GM15510 (cell line): Measurements from ENCODE around the gene RUNDC1.
A peak's percentile ranks its signal among the peaks of the same experiment; 100 is the strongest.

Source experiments
- POLR2A ChIP-seq: IDR thresholded peaks from 3 replicates; pipeline ENCODE4 v1.6.1; 2011; ENCODE audit warnings: borderline replicate concordance; ENCODE audit not compliant: insufficient read length; ENCODE audit errors: extremely low read depth

The RUNDC1 gene

DNA sequence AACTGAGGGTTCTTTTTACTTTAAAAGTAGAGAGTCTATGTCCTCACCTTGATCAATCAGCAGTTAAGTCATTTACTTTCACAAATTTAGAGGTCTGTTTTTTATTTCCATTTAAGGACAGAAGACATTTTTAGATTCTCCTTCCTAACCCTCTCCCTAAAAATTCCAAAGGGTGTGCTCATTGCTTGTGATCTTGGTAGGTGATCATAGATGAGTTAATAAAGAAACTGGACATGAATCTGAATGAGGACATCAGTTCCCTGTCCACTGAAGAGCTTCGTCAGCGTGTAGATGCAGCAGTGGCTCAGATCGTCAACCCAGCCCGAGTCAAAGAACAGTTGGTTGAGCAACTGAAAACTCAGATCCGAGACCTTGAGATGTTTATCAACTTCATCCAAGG is 8.8 kb downstream of the RUNDC1 start:
- no peak for TF ChIP-seq POLR2A

DNA sequence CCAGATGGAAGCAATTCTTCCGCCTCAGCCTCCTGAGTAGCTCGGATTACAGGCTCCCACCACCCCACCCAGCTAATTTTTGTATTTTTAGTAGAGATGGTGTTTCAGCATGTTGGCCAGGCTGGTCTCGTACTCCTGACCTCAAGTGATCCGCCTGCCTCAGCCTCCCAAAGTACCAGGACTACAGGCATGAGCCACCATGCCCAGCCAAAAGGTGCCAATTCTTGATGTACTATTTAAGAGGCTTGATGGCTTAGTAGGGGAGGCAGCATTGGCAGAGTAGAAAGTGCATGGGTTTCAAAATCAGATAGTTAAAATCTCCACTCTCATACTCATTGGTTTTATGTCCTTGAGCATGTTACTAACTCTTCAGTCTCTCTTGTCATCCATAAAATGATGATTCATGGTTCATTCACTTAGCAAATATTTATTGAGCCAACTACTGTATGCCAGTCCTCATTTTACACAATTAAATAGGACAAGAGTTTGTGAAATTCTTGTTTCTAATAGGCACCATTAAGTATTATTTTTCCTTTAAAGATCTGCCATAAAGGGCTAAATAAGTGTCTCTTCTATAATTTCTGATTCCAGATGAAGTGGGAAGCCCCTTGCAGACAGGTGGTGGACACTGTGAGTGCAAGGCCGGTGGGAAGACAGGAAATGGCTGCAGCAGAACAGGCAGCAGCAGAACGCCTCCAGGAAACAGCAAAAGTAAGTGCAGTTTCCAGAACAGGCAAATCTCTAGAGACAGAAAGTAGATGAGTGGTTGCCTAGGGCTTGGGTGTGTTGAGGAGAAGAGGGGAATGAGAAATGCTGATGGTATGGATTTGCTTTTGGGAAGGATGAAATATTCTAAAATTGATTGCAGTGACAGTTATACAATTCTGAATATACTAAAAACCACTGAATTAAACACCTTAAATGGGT is 9.6 kb downstream of the RUNDC1 start:
- TF ChIP-seq POLR2A = no peak

DNA sequence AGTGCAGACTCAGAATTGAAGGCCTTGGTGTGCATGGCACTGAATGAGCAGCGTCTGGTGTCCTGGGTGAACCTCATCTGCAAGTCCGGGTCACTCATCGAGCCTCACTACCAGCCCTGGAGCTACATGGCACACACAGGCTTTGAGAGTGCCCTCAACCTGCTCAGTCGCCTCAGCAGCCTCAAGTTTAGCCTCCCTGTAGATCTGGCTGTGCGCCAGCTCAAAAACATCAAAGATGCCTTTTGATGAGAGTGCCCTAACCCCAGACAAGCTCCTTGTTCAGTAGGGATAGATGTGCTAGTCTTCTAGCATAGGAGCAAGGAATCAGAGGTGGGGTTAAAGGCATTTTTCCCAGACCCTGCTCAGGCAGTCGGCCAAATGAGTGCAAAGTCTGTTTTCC is 11.1 kb downstream of the RUNDC1 start:
- TF ChIP-seq POLR2A = no peak

DNA sequence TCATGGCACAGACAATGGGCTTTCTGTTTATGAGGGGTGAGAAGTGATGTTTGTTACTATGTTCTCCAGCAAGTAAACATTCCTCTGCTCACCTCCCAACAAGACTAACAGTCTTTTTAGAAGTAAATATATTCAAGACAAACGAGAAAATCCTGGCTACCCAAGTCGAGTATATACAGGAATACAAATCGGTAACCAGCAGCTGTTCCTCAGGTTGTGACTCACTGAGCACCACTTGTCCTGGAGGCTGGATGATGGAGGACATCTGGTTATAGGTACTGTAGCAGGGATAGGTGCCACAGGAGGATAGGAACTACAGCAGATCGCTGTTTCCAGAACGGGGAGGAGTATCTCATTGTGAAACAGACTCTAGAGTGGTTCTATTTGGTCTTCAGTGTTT is 12.5 kb downstream of the RUNDC1 start:
- no peak for TF ChIP-seq POLR2A

DNA sequence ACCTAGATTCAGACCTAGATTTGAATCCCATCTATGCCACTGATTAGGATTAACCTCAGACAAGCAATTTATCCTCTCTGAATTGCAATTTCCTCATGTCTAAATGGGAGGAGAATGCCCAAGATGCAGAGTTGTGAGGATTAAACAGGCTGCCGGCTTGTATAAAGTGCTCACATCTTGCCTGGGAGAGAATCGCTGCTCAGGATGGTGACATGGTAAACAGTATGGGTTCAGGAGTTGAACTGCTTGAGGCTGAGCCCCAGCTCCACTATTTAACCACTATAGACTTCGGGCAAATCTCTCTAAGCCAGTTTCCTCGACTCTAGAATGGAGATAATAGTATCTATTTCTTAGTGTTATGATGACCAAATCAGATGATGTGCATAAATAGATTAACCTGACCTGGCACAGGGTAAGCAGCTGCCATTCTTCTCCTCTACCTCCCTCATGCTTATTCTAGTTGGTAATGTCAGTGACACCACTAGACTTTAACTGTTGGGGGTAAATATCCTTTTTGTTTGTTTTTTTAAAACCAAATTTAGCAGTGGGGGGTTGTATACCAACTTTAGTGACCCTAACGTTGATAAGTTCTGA is 17.1 kb downstream of the RUNDC1 start:
- TF ChIP-seq POLR2A = no peak

DNA sequence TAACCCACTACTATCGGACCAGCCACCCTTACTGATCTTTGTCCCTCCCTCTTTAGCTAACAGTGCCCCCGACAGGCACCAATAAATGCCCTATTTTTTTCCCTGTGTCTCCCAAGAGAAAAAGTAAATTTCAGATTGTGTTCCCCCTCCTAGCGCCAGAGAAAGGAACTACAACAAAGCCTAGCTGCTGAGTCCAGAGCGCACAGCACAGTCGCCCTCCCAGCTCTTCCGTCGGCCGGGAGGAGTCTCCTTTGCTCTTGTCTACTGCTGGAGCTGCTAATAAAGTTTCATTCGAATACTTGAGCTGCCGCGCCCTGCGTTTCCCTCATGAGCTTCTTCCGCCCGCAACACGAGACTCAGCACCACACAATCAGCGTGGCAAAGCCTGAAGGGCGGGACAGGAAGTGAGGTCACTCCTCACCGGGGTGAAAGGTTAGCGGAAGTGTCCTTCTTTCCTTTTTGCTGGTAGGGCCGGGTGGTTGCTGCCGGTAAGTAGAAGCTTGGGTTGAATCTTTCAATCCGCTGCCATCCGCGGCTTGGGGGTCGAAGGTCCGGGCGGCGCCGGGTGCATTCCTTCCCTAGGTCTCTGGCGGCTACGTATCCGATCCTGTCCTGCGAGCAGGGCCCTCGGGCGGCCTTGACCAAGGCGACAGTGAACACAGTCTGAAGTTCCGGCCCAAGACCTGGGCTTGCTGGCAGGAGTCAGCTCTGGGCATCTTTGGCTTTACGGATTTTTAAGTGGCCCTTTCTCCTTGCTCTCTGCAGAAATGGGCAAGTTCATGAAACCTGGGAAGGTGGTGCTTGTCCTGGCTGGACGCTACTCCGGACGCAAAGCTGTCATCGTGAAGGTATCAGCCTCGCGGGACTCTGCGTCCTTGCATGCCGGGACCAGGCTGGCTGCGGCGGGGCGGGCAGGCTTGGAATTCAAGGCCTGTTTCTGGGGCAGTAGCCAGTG is 17.9 kb downstream of the RUNDC1 start, which contains the start of gene RPL27:
Gene RPL27, plus strand, starts transcription at position 436 of the 955 bp plus-strand sequence. Its CDS starts 332 bp downstream, at position 768.
- TF ChIP-seq POLR2A = peak; percentile 86

DNA sequence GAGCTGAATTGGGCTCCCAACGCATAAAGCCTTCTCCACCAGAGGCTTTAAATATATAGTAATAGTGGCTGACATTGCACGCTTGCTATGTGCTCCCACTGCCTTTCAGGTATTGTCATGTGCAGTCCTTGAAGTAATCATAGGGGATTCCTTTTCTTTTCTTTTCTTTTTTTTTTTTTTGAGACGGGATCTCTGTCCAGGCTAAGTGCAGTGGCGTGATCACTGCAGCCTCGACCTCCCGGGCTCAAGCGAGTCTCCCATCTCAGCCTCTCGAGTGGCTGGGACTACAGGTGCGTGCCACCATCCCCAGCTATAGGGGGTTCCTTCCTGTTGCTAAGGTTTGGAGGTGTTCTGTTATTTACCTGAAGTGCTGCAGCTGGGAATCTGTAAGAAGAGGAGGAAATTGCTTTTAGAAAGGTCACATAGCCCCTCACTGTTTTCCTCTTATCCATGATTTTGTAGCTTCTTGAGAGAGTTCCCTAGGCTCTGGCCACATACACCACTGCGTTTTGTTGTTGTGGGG is 18.7 kb downstream of the RUNDC1 start:
- no peak for TF ChIP-seq POLR2A

DNA sequence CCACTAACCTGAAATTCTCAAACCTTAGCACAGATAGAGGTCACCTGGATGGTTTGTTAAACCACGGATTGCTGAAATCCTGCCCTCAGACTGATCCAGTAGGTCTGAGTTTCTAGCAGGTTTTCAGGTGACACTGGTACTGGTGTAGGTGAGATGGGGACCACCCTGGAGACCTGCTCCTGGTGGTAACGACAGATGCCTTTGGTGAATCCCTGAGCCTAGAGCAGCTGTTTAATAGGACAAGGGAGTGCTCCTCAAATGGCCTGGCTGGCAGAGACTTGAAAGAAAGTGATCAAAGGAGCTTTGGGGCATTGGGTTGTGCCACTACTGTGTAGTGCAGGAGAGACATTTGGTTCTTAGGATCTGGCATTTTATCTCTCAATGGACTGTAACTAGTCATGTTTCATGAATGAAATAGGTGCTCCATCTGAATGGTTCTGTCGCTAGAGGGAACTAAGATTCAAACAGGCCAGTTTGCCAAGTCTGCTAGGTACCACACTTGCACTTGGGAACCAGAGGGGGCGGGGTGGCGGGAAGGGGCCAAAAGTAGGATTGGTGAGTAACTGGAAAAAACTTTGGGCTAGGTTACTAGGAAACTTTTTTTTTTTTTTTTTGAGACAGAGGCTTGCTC is 23.3 kb downstream of the RUNDC1 start:
- no peak for TF ChIP-seq POLR2A

DNA sequence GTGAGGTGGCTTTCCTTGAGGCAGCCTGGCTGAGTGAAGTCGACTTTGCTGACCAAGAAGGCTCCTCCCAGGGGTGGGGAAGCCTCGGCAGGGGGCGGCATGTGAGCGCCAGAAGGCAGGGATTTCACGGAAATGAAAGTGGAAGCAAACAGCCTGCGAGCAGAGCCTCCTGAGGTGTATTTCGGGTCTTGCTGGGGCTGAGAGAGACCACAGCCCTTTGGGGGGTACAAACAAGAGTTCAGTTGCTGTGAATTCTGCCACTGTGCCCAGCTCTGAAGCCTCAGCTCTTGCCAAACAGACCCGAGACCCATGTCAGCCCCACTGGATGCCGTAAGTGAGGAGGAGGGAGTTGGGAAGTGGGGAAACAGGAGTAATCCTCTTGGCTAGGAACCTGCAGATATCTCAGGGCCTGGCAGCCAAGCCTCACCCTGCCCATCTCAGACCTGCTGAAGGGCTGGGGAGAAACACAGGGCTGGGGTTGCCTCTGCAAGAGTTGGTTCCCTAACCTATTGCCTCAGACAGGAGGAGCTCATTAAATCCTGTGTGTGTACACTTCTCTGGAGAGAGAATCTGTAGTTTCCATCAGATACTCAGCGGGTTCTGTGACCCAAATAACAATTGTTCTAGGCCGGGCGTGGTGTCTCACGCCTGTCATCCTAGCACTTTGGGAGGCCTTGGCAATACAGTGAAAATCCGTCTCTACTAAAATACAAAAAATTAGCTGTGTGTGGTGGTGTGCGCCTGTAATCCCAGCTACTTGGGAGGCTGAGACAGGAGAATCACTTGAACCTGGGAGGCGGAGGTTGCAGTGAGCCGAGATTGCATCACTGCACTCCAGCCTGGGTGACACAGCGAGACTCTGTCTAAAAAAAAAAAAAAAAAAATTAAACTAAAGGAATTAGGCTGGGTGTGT is 26.5 kb downstream of the RUNDC1 start, which contains the start of gene IFI35:
Gene IFI35, plus strand, starts transcription at position 146 of the 913 bp plus-strand sequence. Its CDS starts 164 bp downstream, at position 310.
- peak; percentile 62 for TF ChIP-seq POLR2A

DNA sequence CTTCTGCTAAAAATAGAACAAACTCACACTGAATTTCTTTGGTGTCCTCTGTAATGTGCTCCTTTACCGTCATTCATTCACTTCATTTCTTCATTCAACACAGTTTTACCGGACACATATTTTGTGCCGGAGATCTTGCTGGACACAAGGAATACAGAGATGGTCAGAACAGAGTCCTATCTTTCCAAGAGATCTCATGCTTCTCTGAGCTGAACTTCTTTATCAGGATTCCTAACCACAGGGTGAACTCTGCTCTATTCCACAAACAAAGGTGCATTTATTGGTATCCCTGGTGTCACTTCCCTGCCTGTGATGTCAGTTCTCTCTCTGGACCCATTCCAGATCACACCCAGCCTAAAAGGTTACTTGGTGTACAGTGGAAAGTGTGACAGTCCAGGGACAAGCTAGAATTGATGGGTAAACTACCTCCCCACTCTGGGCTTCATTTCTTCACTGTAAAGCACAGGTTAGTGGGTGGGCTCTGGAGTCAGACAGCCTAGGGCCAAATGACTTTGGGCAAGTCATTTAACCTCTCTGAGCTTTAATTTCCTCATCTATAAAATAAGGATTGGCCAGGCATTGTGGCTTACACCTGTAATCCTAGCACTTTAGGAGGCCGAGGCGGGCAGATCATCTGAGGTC is 30.4 kb downstream of the RUNDC1 start:
- no peak for TF ChIP-seq POLR2A

DNA sequence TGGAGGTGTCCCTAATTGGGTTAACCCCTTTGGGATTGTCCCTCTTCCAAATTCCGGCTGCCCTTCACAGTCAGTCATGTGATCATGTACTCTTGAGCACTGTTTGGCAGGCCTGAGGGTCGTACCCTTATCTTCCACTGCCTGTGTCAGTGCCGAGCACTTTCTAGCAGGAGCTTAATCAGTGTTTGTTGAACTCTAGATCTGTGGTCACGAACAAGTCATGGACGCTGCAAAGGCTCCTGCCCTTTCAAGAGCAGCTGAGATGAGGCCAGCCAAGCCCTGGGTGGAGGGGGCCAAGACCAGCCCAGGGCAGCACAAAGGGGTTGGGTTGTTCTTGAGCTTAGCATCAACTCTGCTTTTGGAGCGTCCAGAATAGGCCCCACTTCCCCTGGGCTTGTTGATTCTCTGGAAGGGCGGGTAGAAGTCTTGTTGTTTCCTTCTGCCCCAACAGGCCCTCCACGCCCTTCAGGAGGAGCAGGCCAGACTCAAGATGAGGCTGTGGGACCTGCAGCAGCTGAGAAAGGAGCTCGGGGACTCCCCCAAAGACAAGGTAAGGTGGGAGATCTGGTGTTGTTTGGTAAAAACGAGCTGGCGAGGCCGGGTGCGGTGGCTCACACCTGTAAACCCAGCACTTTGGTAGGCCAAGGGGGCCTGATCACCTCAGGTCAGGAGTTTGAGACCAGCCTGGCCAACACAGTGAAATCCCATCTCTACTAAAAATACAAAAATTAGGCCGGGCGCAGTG is 31.5 kb downstream of the RUNDC1 start:
- no peak for TF ChIP-seq POLR2A

DNA sequence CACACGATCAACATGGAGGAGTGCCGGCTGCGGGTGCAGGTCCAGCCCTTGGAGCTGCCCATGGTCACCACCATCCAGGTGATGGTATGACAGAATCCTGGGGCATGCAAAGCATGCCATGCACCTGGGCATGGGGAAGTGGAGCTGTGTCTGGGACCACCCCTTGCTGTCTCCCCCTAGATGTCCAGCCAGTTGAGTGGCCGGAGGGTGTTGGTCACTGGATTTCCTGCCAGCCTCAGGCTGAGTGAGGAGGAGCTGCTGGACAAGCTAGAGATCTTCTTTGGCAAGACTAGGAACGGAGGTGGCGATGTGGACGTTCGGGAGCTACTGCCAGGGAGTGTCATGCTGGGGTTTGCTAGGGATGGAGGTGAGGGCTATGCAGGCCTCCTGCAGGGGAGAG is 32.9 kb downstream of the RUNDC1 start:
- no peak for TF ChIP-seq POLR2A
